Measurements from ENCODE around the gene MYADML2. TPM values are rescaled to one million over a fixed set of nuclear protein-coding genes. Genes with fewer than 3 reads are reported as not detected.

MYADML2 gene
- total and polyA plus RNA-seq, 2 of the 8 experiments (the other 6 are each of a cell fraction or from before 2014, with no cell fraction given): 0.26 to 0.47 TPM

GRCh38 chr17:81992306-81993102 is 45.5 kb upstream of the MYADML2 start:
- Histone ChIP-seq H3K27me3 (replicated peaks in 1 of 4; ENCODE audit: control insufficient read depth in 3 of 4, extremely low read depth in 1 of 4, insufficient read depth in 3 of 4, low read length in 3 of 4) (no peaks in the 10 kb centered on the region), H3K79me2 (ENCODE audit: control insufficient read depth in 1 of 2, insufficient read depth in 2 of 2, low read length in 2 of 2) (peaks cover 0 to 3% of the 10 kb centered on the region in 2 experiments; a peak in 1 of 4 replicates), H2BK120ac (replicated peaks; ENCODE audit: low read depth, low read length) (peak overlapping the region; percentile 34), H3K18ac (ENCODE audit: extremely low read depth, low read length) (peak overlapping the region; percentile 32), H2BK5ac (ENCODE audit: low read depth, low read length) (peak overlapping the region; percentile 52; the same call in 1 of the 2 replicates), H4K5ac (ENCODE audit: insufficient read length, low read depth, low read length) (peak overlapping the region; percentile 25), H3K4me1 (replicated peaks in 1 of 4; ENCODE audit: control insufficient read depth in 3 of 4, insufficient read depth in 4 of 4, low read length in 3 of 4) (peaks cover 0 to 31% (median 27%) of the 10 kb centered on the region in 4 experiments; a peak in 6 of 7 replicates), H3K23me2 (ENCODE audit: low read depth, low read length) (no peaks in the 10 kb centered on the region), H3K9me3 (ENCODE audit: insufficient read depth in 2 of 2, low read depth in 1 of 2, low read length in 1 of 2) (no peaks in the 10 kb centered on the region), H2BK12ac (ENCODE audit: low read depth, low read length) (0 out of 2 replicates have a peak overlapping the region, but pooled peaks have one; percentile 17), H4K91ac (replicated peaks; ENCODE audit: insufficient read length, low read length) (peak overlapping the region; percentile 72), H4K8ac (ENCODE audit: extremely low read depth, insufficient read depth, low read length) (0 out of 2 replicates have a peak overlapping the region, but pooled peaks have one; percentile 23), H2AK5ac (ENCODE audit: low read depth, low read length) (peak overlapping the region; percentile 75; the same call in 1 of the 2 replicates), H3K9ac (replicated peaks in 1 of 4; ENCODE audit: extremely low read depth in 1 of 4, low read depth in 3 of 4, low read length in 3 of 4) (no peak overlapping the region; a peak in 2 of 7 replicates), H4K20me1 (replicated peaks in 1 of 2; ENCODE audit: control insufficient read depth in 1 of 2, insufficient read depth in 2 of 2, low read length in 2 of 2) (peaks cover 3 to 14% of the 10 kb centered on the region in 2 experiments), H3K36me3 (ENCODE audit: control insufficient read depth in 2 of 4, insufficient read depth in 4 of 4, low read length in 3 of 4) (no peaks in the 10 kb centered on the region), H2BK15ac (ENCODE audit: low read length) (no peak overlapping the region), H3K4me3 (ENCODE audit: extremely low read depth in 1 of 4, insufficient read depth in 2 of 4, low read depth in 3 of 4, low read length in 4 of 4) (peak overlapping the region in 1 of 4 experiments; percentile 9; a peak in 2 of 8 replicates), H3K4ac (replicated peaks; ENCODE audit: insufficient read length, low read depth, low read length) (no peak overlapping the region), H3K79me1 (ENCODE audit: low read depth, low read length) (peaks cover 9% of the 10 kb centered on the region), H3K14ac (ENCODE audit: insufficient read length) (no peak overlapping the region), H3K23ac (ENCODE audit: insufficient read length) (no peak overlapping the region), H2BK20ac (ENCODE audit: low read length) (no peak overlapping the region), H2AFZ (ENCODE audit: low read length) (no peak overlapping the region), H3K56ac (replicated peaks; ENCODE audit: insufficient read length, low read depth, low read length) (no peak overlapping the region), H3K27ac (ENCODE audit: low read depth, low read length) (peak overlapping the region; percentile 38; the same call in 1 of the 2 replicates), H3K4me2 (ENCODE audit: insufficient read depth in 1 of 2, low read depth in 2 of 2, low read length in 2 of 2) (peak overlapping the region; percentile 12 to 14; a peak in 3 of 4 replicates)
- FAIRE-seq: no peak
- 80% methylated on average over 26 of the region's 31 CpGs; no CpG with 5 or more reads in 1 of the 2 experiments for WGBS, 2 experiments (ENCODE audit: extremely low coverage in 1 of 2, insufficient coverage in 1 of 2, insufficient read length in 1 of 2, insufficient replicate concordance in 2 of 2, low coverage in 1 of 2, low lambda C conversion rate in 2 of 2, missing lambda C conversion rate in 1 of 2)
- ChIA-PET CTCF (ENCODE audit: partially characterized antibody) (interaction anchor here (1.0 to 2.3 kb wide), 4 partner anchors 9 to 309 kb away, joined by 3 to 6 read pairs (median 4); no protein-coding TSS in a partner anchor), POLR2A (ENCODE audit: partially characterized antibody) (interaction anchor here (0.6 to 5.1 kb wide), 9 partner anchors 10 to 67 kb away, joined by 3 to 40 read pairs (median 4); partner anchors contain the start of gene ASPSCR1)
- DNase-seq (ENCODE audit: low read depth in 1 of 2, low spot score in 2 of 2): no peak
- TF ChIP-seq RBBP5 (IDR thresholded peaks at IDR 0.05; ENCODE audit: borderline replicate concordance, low read depth, low read length) (peak; percentile 4; the same call in 1 of the 2 replicates), CBX5 (IDR thresholded peaks at IDR 0.05; ENCODE audit: low read depth, low read length) (no peak), MAX (IDR thresholded peaks at IDR 0.05) (peak; percentile 66; the same call in 1 of the 2 replicates)
